Measurements from ENCODE around the gene GRWD1. TPM values are rescaled to one million over a fixed set of nuclear protein-coding genes. Genes with fewer than 3 reads are reported as not detected.
"Not testable (repeated sequence)": the region's sequence is repeated elsewhere in the genome, so short reads cannot be mapped to it uniquely, and the experiment has no call there.

The GRWD1 gene
- total RNA-seq, 2 experiments from 2014 or later = 31.0 to 35.2 TPM

GRCh38 chr19:48480183-48480557, 34.4 kb downstream of the GRWD1 start:
- peak; percentile 43 for DNase-seq
- Mint-ChIP-seq H3K27me3 (no peaks in the 10 kb centered on the region), H3K27ac (peak overlapping the region; percentile 91), H3K9me3 (no peaks in the 10 kb centered on the region), H3K4me3 (peak overlapping the region; percentile 67), H3K4me1 (peaks cover 27% of the 10 kb centered on the region), H3K36me3 (ENCODE audit: low read depth) (peaks cover 16% of the 10 kb centered on the region)
- POLR2A ChIA-PET = interaction anchor here (1.6 kb wide), 1 partner anchor 10 kb away, joined by 4 read pairs; no protein-coding TSS in a partner anchor
- CTCF ChIA-PET = interaction anchor here (0.5 to 3.1 kb wide), 3 partner anchors 10 to 13 kb away, joined by 3 to 24 read pairs (median 5); no protein-coding TSS in a partner anchor

- peak overlapping the region; percentile 67 for H3K4me3 Mint-ChIP-seq
Observed at GRCh38 chr19:48480558-48481500, 35.0 kb downstream of the GRWD1 start.

GRCh38 chr19:48481846-48482639, 36.3 kb downstream of the GRWD1 start:
- Mint-ChIP-seq H3K4me3 (no peak overlapping the region), H3K27ac (peak overlapping the region; percentile 64), H3K9me3 (no peaks in the 10 kb centered on the region), H3K4me1 (peaks cover 27% of the 10 kb centered on the region), H3K27me3 (no peaks in the 10 kb centered on the region), H3K36me3 (ENCODE audit: low read depth) (peaks cover 12% of the 10 kb centered on the region)
- DNase-seq = no peak
- CTCF ChIA-PET = interaction anchor here (3.1 kb wide), 1 partner anchor 9 kb away, joined by 24 read pairs; no protein-coding TSS in a partner anchor
- POLR2A ChIA-PET = no interaction called here

More at GRCh38 chr19:48480558-48481500, 35.0 kb downstream of the GRWD1 start:
- peak; percentile 75 for DNase-seq
- Mint-ChIP-seq H3K9me3 (no peaks in the 10 kb centered on the region), H3K27me3 (no peaks in the 10 kb centered on the region), H3K36me3 (ENCODE audit: low read depth) (peaks cover 12% of the 10 kb centered on the region), H3K4me1 (peaks cover 27% of the 10 kb centered on the region), H3K27ac (peak overlapping the region; percentile 91)
- CTCF ChIA-PET = interaction anchor here (1.3 to 3.1 kb wide), 2 partner anchors 10 kb away, joined by 5 to 24 read pairs; no protein-coding TSS in a partner anchor
- POLR2A ChIA-PET = interaction anchor here (1.6 kb wide), 1 partner anchor 11 kb away, joined by 4 read pairs; no protein-coding TSS in a partner anchor

GRCh38 chr19:48483301-48483700, 37.5 kb downstream of the GRWD1 start:
- Mint-ChIP-seq H3K9me3 (no peaks in the 10 kb centered on the region), H3K27me3 (no peaks in the 10 kb centered on the region), H3K36me3 (ENCODE audit: low read depth) (peaks cover 11% of the 10 kb centered on the region), H3K4me1 (peaks cover 27% of the 10 kb centered on the region), H3K4me3 (no peak overlapping the region), H3K27ac (peak overlapping the region; percentile 54)
- POLR2A ChIA-PET = no interaction called here
- DNase-seq = no peak
- CTCF ChIA-PET = interaction anchor here (1.1 kb wide), 1 partner anchor 9 kb away, joined by 3 read pairs; no protein-coding TSS in a partner anchor

GRCh38 chr19:48484247-48484893, 38.6 kb downstream of the GRWD1 start:
- no peak overlapping the region for H3K27ac Mint-ChIP-seq
- H3K4me1 Mint-ChIP-seq = peaks cover 27% of the 10 kb centered on the region
- ChIA-PET POLR2A (no interaction called here), CTCF (interaction anchor here (0.6 kb wide), 1 partner anchor 218 kb away, joined by 5 read pairs; no protein-coding TSS in a partner anchor)
- no peak overlapping the region for H3K4me3 Mint-ChIP-seq
- no peak for DNase-seq
- no peaks in the 10 kb centered on the region for H3K9me3 Mint-ChIP-seq
- H3K36me3 Mint-ChIP-seq (ENCODE audit: low read depth) = peaks cover 8% of the 10 kb centered on the region
- no peaks in the 10 kb centered on the region for H3K27me3 Mint-ChIP-seq

- ChIA-PET CTCF (no interaction called here), POLR2A (no interaction called here)
- no peak overlapping the region for H3K27ac Mint-ChIP-seq
- no peaks in the 10 kb centered on the region for H3K9me3 Mint-ChIP-seq
- DNase-seq = no peak
- H3K36me3 Mint-ChIP-seq (ENCODE audit: low read depth) = peaks cover 3% of the 10 kb centered on the region
- H3K27me3 Mint-ChIP-seq = peaks cover 6% of the 10 kb centered on the region
- no peak overlapping the region for H3K4me3 Mint-ChIP-seq
- H3K4me1 Mint-ChIP-seq = peaks cover 26% of the 10 kb centered on the region
Observed at GRCh38 chr19:48484931-48485612, 39.3 kb downstream of the GRWD1 start.

GRCh38 chr19:48486706-48487105, 40.9 kb downstream of the GRWD1 start:
- DNase-seq; H3K9me3 Mint-ChIP-seq; H3K36me3 Mint-ChIP-seq (ENCODE audit: low read depth); H3K27ac Mint-ChIP-seq; H3K4me3 Mint-ChIP-seq: not testable (repeated sequence)
- POLR2A ChIA-PET = interaction anchor here (0.7 kb wide), 1 partner anchor 16 kb away, joined by 6 read pairs; no protein-coding TSS in a partner anchor
- peaks cover 14% of the 10 kb centered on the region for H3K27me3 Mint-ChIP-seq
- CTCF ChIA-PET = interaction anchor here (1.2 to 1.6 kb wide), 2 partner anchors 19 to 97 kb away, joined by 4 to 8 read pairs; no protein-coding TSS in a partner anchor
- peaks cover 24% of the 10 kb centered on the region for H3K4me1 Mint-ChIP-seq

GRCh38 chr19:48487544-48487943, 41.8 kb downstream of the GRWD1 start:
- CTCF ChIA-PET = interaction anchor here (1.1 to 1.6 kb wide), 4 partner anchors 18 to 122 kb away, joined by 3 to 8 read pairs (median 4); no protein-coding TSS in a partner anchor
- peaks cover 22% of the 10 kb centered on the region for H3K27me3 Mint-ChIP-seq

GRCh38 chr19:48487948-48488347, 42.2 kb downstream of the GRWD1 start:
- peaks cover 4% of the 10 kb centered on the region for H3K36me3 Mint-ChIP-seq (ENCODE audit: low read depth)
- POLR2A ChIA-PET = no interaction called here
- H3K27ac Mint-ChIP-seq = no peak overlapping the region
- H3K4me1 Mint-ChIP-seq = peaks cover 28% of the 10 kb centered on the region
- H3K4me3 Mint-ChIP-seq = no peak overlapping the region
- no peaks in the 10 kb centered on the region for H3K9me3 Mint-ChIP-seq
- peaks cover 24% of the 10 kb centered on the region for H3K27me3 Mint-ChIP-seq
- CTCF ChIA-PET = interaction anchor here (1.1 to 3.6 kb wide), 5 partner anchors 18 to 121 kb away, joined by 3 to 19 read pairs (median 4); no protein-coding TSS in a partner anchor
- DNase-seq = no peak

More at GRCh38 chr19:48487544-48487943, 41.8 kb downstream of the GRWD1 start:
- H3K27ac Mint-ChIP-seq = no peak overlapping the region
- H3K36me3 Mint-ChIP-seq (ENCODE audit: low read depth) = peaks cover 2% of the 10 kb centered on the region
- peaks cover 24% of the 10 kb centered on the region for H3K4me1 Mint-ChIP-seq
- POLR2A ChIA-PET = interaction anchor here (0.7 kb wide), 1 partner anchor 17 kb away, joined by 6 read pairs; no protein-coding TSS in a partner anchor
- H3K9me3 Mint-ChIP-seq = no peaks in the 10 kb centered on the region
- H3K4me3 Mint-ChIP-seq = no peak overlapping the region
- DNase-seq = no peak

- DNase-seq; H3K36me3 Mint-ChIP-seq (ENCODE audit: low read depth); H3K9me3 Mint-ChIP-seq; POLR2A ChIA-PET; H3K27ac Mint-ChIP-seq; H3K4me3 Mint-ChIP-seq: not testable (repeated sequence)
- peaks cover 32% of the 10 kb centered on the region for H3K4me1 Mint-ChIP-seq
- peaks cover 24% of the 10 kb centered on the region for H3K27me3 Mint-ChIP-seq
- CTCF ChIA-PET = interaction anchor here (0.5 to 4.0 kb wide), 9 partner anchors 19 to 175 kb away, joined by 3 to 23 read pairs (median 4); no protein-coding TSS in a partner anchor
Observed at GRCh38 chr19:48488478-48488877, 42.7 kb downstream of the GRWD1 start.

- H3K9me3 Mint-ChIP-seq = no peaks in the 10 kb centered on the region
- peaks cover 39% of the 10 kb centered on the region for H3K4me1 Mint-ChIP-seq
- H3K27ac Mint-ChIP-seq = no peak overlapping the region
- peak; percentile 81 for DNase-seq
- peaks cover 4% of the 10 kb centered on the region for H3K36me3 Mint-ChIP-seq (ENCODE audit: low read depth)
- no peak overlapping the region for H3K4me3 Mint-ChIP-seq
- CTCF ChIA-PET = interaction anchor here (0.7 to 4.0 kb wide), 22 partner anchors 9 to 176 kb away, joined by 3 to 24 read pairs (median 6); a partner anchor contains a TSS
- POLR2A ChIA-PET = no interaction called here
- peaks cover 32% of the 10 kb centered on the region for H3K27me3 Mint-ChIP-seq
Observed at GRCh38 chr19:48489608-48490216, 43.9 kb downstream of the GRWD1 start.
